CD4-positive, alpha-beta T cell treated with Interleukin-1 beta for 1 hour (primary cell): ENCODE data around the gene KCND2.
"Not testable (repeated sequence)": the region's sequence is repeated elsewhere in the genome, so short reads cannot be mapped to it uniquely, and the experiment has no call there.

Experiments used
- DNase-seq, 2 donors: peaks; one replicate each; pipeline ENCODE4 v3.0.0-alpha.2; 2020 to 2022

Gene KCND2

GRCh38 chr7:120272701-120273475 lies at the start of gene KCND2:
Gene KCND2 (plus strand): TSS chr7:120273175.
- no peak for DNase-seq

- no peak for DNase-seq
Observed at GRCh38 chr7:120226188-120226587, 46.8 kb upstream of the KCND2 start.

GRCh38 chr7:120227255-120227654 lies 45.7 kb upstream of the KCND2 start:
- no peak for DNase-seq

- DNase-seq = no peak
Observed at GRCh38 chr7:120229084-120229483, 43.9 kb upstream of the KCND2 start.

- DNase-seq = no peak
Observed at GRCh38 chr7:120233338-120233737, 39.6 kb upstream of the KCND2 start.

- not testable (repeated sequence) for DNase-seq
Observed at GRCh38 chr7:120240350-120240749, 32.6 kb upstream of the KCND2 start.

GRCh38 chr7:120241973-120242372 lies 31.0 kb upstream of the KCND2 start:
- no peak for DNase-seq

GRCh38 chr7:120254845-120255244 lies 18.1 kb upstream of the KCND2 start:
- no peak for DNase-seq

GRCh38 chr7:120256344-120257070 lies 16.5 kb upstream of the KCND2 start:
- DNase-seq = no peak

GRCh38 chr7:120259386-120259785 lies 13.6 kb upstream of the KCND2 start:
- no peak for DNase-seq

GRCh38 chr7:120260111-120260510 lies 12.9 kb upstream of the KCND2 start:
- DNase-seq = no peak

GRCh38 chr7:120272261-120272660 lies 714 bp upstream of the KCND2 start:
- DNase-seq = no peak

- no peak for DNase-seq
Observed at GRCh38 chr7:120273476-120273975, 551 bp downstream of the KCND2 start.

- DNase-seq = no peak
Observed at GRCh38 chr7:120274482-120274881, 1.5 kb downstream of the KCND2 start.

- no peak for DNase-seq
Observed at GRCh38 chr7:120274899-120275298, 1.9 kb downstream of the KCND2 start.

- no peak for DNase-seq
Observed at GRCh38 chr7:120276720-120277119, 3.7 kb downstream of the KCND2 start.

- no peak for DNase-seq
Observed at GRCh38 chr7:120278773-120279172, 5.8 kb downstream of the KCND2 start.

GRCh38 chr7:120280743-120281142 lies 7.8 kb downstream of the KCND2 start:
- no peak for DNase-seq

- DNase-seq = no peak
Observed at GRCh38 chr7:120293027-120293426, 20.1 kb downstream of the KCND2 start.

GRCh38 chr7:120302190-120302589 lies 29.2 kb downstream of the KCND2 start:
- no peak for DNase-seq

GRCh38 chr7:120303105-120303504 lies 30.1 kb downstream of the KCND2 start:
- DNase-seq = no peak

- DNase-seq = no peak
Observed at GRCh38 chr7:120304674-120305073, 31.7 kb downstream of the KCND2 start.

- DNase-seq = no peak
Observed at GRCh38 chr7:120307991-120308545, 35.1 kb downstream of the KCND2 start.
